Upper lobe of left lung (tissue), 4 donors: ENCODE data around the gene BEGAIN.

Experiments
- POLR2AphosphoS5 ChIP-seq, 2 donors: sonication (generic); formaldehyde crosslinking; IDR thresholded peaks; one replicate each; pipeline ENCODE4 v1.5.1; 2017; ENCODE audit warnings: antibody characterized with exemption in 2 of 2
- TF ChIP-seq, protein P1 (sequence below), 6 experiments: fragments of 450-650 bp in 4 of 6; fragments of 200-600 bp in 2 of 6; sonication (generic) in 2 of 6; IDR thresholded peaks; one replicate each; pipeline ENCODE4 v1.5.1; 2016 to 2019; ENCODE audit warnings: antibody characterized with exemption in 6 of 6

DNA sequence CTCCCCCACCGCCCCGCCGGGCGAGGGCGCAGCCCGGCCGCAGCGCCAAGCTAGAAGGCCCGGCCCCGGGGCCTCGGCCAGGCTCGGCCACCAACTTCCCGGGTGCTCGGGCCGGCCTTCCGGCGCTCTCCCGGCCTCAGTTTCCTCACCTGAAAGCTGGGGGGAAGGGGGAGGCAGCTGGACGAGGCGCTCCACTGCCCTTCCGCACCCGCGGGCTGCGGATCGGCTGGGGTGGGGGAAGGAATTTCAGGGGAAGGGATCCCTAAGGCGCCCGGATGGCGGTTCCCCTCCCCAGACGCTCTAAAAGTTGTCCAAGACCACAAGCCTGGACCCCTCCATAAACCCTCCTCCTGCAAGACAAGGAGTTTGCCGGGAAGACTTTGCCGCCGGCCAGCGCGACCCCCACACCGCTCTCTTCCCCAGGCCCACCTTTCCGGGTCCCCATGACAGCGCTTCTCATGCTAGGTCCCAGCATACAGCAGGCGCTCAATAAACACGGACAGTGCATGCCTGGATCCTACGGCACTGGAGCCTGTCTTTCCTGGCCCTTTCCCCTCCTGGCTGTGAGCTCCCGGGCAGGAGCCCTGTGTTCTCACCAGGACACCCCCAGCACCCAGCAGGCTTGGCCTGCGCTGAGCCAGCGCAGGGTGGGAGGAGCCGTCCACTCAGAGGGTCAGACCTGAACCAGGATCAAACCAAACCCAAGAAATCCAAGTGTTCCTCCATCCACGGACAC lies 18.1 kb downstream of the BEGAIN start:
- TF ChIP-seq, protein P1, sequence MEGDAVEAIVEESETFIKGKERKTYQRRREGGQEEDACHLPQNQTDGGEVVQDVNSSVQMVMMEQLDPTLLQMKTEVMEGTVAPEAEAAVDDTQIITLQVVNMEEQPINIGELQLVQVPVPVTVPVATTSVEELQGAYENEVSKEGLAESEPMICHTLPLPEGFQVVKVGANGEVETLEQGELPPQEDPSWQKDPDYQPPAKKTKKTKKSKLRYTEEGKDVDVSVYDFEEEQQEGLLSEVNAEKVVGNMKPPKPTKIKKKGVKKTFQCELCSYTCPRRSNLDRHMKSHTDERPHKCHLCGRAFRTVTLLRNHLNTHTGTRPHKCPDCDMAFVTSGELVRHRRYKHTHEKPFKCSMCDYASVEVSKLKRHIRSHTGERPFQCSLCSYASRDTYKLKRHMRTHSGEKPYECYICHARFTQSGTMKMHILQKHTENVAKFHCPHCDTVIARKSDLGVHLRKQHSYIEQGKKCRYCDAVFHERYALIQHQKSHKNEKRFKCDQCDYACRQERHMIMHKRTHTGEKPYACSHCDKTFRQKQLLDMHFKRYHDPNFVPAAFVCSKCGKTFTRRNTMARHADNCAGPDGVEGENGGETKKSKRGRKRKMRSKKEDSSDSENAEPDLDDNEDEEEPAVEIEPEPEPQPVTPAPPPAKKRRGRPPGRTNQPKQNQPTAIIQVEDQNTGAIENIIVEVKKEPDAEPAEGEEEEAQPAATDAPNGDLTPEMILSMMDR (IDR thresholded peaks at IDR 0.05): no peak
- no peak for TF ChIP-seq POLR2AphosphoS5 (IDR thresholded peaks at IDR 0.05)
